Ascending aorta (tissue), 2 donors: Measurements from ENCODE around the gene FARP2. TPM values are rescaled to one million over a fixed set of nuclear protein-coding genes. Genes with fewer than 3 reads are reported as not detected.

Source experiments
- DNase-seq, 2 donors: peaks; one replicate each; pipeline ENCODE4 v3.0.0-alpha.2; 2019; ENCODE audit warnings: low spot score in 2 of 2
- H3K27ac ChIP-seq, 2 donors: fragments of 200-600 bp; sonication (generic); one replicate each; pipeline ENCODE4 v1.5.1; 2016 to 2017; ENCODE audit warnings: mild to moderate bottlenecking in 1 of 2
- H3K27me3 ChIP-seq: fragments of 200-600 bp; sonication (generic); one replicate; pipeline ENCODE4 v1.5.1; 2017
- H3K36me3 ChIP-seq, 2 donors: fragments of 200-600 bp; sonication (generic); one replicate each; pipeline ENCODE4 v1.5.1; 2016
- H3K4me1 ChIP-seq, 2 donors: fragments of 200-600 bp; sonication (generic); one replicate each; pipeline ENCODE4 v1.5.1; 2016 to 2017; ENCODE audit warnings: mild to moderate bottlenecking in 1 of 2
- H3K4me3 ChIP-seq, 2 donors: fragments of 200-600 bp; sonication (generic); one replicate each; pipeline ENCODE4 v1.5.1; 2016 to 2017; ENCODE audit warnings: mild to moderate bottlenecking in 1 of 2
- H3K9me3 ChIP-seq, 2 donors: fragments of 200-600 bp; sonication (generic); one replicate each; pipeline ENCODE4 v1.5.1; 2016
- intact Hi-C: fragments of 100-400 bp; cut with DNase I; formaldehyde crosslinking; loops from one replicate; pipeline ENCODE4 v1.15.1; 2023
- total RNA-seq: library from RNA; depleted of rRNA; stranded (reverse); fragments of >200 nt; gene quantifications from one replicate; pipeline ENCODE4 v1.1.0, GENCODE V29; 2016
- TF ChIP-seq, protein P1 (sequence below), 3 experiments: fragments of 200-600 bp in 2 of 3; fragments of 450-650 bp in 1 of 3; sonication (generic) in 2 of 3; IDR thresholded peaks; one replicate each; pipeline ENCODE4 v1.5.1; 2016 to 2019; ENCODE audit warnings: antibody characterized with exemption in 3 of 3, mild to moderate bottlenecking in 1 of 3, moderate library complexity in 1 of 3

Gene FARP2
- total RNA-seq, 1 donor from 2014 or later, result 19.6 TPM

DNA sequence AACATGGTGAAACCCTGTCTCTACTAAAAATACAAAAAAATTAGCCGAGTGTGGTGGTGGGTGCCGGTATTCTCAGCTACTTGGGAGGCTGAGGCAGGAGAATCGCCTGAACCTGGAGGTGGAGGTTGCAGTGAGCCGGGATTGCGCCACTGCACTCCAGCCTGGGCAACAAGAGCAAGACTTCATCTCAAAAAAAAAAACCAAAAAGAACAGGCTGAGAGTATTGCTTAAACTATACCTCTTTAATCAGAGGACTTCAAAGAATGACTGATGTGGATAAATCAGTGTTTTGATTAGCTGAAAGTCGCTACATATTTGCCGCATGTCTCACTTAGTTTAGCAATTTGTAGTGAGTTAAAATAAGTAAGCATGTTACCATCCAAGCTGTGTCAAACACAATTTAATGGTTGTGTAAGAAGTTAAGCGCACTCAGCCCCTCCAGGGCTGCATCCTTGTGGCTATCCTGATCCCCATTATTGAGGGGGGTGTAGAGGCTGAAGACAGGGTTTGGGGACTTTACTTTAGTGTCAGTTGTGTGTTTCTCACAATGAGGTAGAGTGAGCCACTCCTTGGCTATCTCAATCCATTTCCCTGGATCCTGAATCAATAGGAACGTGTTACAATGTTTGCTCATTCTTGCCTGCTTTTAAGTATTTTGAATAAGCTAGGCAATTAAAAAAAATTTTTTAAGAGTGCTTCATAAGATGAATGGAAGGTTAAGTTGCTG is 11.0 kb upstream of the FARP2 start:
- no peak for DNase-seq
- intact Hi-C loops, result no loop called here
- TF ChIP-seq, protein P1, sequence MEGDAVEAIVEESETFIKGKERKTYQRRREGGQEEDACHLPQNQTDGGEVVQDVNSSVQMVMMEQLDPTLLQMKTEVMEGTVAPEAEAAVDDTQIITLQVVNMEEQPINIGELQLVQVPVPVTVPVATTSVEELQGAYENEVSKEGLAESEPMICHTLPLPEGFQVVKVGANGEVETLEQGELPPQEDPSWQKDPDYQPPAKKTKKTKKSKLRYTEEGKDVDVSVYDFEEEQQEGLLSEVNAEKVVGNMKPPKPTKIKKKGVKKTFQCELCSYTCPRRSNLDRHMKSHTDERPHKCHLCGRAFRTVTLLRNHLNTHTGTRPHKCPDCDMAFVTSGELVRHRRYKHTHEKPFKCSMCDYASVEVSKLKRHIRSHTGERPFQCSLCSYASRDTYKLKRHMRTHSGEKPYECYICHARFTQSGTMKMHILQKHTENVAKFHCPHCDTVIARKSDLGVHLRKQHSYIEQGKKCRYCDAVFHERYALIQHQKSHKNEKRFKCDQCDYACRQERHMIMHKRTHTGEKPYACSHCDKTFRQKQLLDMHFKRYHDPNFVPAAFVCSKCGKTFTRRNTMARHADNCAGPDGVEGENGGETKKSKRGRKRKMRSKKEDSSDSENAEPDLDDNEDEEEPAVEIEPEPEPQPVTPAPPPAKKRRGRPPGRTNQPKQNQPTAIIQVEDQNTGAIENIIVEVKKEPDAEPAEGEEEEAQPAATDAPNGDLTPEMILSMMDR (IDR thresholded peaks at IDR 0.05), result no peak
- H3K4me1 ChIP-seq, result no peaks in the 10 kb centered on the region
- peaks cover 87 to 90% of the 10 kb centered on the region in 2 donors for H3K36me3 ChIP-seq
- H3K4me3 ChIP-seq, result no peak overlapping the region
- no peaks in the 10 kb centered on the region for H3K9me3 ChIP-seq
- H3K27ac ChIP-seq, result no peak overlapping the region
- H3K27me3 ChIP-seq, result no peaks in the 10 kb centered on the region

DNA sequence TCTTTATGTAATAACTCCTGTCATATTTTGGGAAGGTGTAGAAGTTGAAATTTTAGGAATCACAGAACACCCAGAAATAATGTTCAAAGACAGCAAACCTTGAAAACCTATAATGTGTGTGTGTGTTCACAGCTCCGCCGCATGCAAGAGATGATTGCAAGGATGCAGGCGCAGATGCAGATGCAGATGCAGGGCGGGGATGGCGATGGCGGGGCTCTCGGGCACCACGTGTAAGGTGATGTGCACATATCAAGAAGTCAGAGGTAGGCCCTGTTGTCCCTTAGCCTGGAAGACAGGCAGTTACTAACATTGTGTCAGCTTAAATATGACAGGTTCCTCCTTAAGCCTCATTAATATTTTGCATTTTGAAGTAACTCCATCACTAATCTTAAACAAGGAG is 6.1 kb upstream of the FARP2 start:
- TF ChIP-seq, protein P1 (IDR thresholded peaks at IDR 0.05), result no peak

DNA sequence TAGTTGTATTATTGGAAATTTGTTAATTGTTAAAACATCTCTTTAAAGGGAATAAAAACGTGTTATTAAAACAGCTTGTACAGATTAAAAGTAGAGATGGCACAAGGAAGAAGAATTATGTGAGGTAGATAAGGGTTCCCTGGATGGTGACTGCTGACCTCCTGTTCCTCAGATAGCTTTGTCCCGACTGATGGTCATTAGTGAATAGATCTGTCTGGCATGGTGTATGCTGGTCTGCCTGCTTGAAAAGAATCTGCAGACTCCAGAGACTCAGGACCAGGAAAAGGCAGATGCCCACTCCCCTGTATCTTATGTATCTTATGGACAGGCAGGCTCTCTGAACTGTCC is 5.6 kb upstream of the FARP2 start:
- Histone ChIP-seq H3K27me3 (no peaks in the 10 kb centered on the region), H3K9me3 (no peaks in the 10 kb centered on the region), H3K4me3 (no peak overlapping the region), H3K27ac (no peak overlapping the region), H3K4me1 (peaks cover 0 to 4% of the 10 kb centered on the region in 2 donors), H3K36me3 (peaks cover 65 to 77% of the 10 kb centered on the region in 2 donors)
- no peak for DNase-seq
- TF ChIP-seq, protein P1 (IDR thresholded peaks at IDR 0.05), result no peak
- intact Hi-C loops, result loop anchor here (10.0 kb wide), 1 partner anchor 384 kb away; the partner anchor contains the start of gene D2HGDH

More for the DNA sequence above, 6.1 kb upstream of the FARP2 start:
- H3K27me3 ChIP-seq, result no peaks in the 10 kb centered on the region
- no peak overlapping the region for H3K4me3 ChIP-seq
- intact Hi-C loops, result loop anchor here (10.0 kb wide), 1 partner anchor 385 kb away; the partner anchor contains the start of gene D2HGDH
- peaks cover 70 to 83% of the 10 kb centered on the region in 2 donors for H3K36me3 ChIP-seq
- no peaks in the 10 kb centered on the region for H3K9me3 ChIP-seq
- H3K4me1 ChIP-seq, result peaks cover 0 to under 1% of the 10 kb centered on the region in 2 donors
- H3K27ac ChIP-seq, result no peak overlapping the region
- no peak for DNase-seq

DNA sequence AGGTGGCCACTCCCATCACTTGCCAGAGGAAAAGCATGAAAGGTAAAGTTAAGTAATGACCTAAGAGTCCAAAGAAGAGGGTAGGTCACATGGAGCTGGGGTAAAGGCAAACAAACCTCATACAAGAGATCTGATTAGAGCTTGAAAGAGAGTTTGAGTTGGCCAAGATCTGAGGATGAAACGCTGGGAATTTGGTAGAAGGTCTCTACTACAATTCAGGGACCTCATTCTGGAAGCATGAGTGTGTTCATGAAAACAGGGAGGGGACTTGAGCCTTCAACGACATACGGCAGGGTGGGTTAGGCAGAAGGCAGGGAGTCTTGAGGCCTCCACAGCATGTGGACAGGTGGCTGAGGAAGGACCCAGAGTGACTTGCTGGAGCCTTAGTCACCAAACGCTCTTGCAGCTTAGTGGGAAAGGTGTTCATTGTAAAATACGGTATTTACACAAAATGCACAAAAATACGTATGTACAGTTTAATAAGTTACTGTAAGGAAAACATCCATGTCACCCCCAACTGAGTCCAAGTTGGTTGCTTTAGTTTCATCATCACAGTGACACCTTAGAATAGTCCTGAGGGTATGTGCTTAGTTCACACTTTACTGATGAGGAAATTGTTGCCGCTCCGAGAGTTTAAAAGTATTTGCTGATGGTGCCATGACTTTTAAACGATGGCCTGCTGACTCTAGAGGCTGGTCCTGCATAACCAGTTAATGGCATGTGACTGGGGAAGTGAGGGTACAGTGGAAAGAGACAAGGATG is 5.0 kb upstream of the FARP2 start:
- intact Hi-C loops, result loop anchor here (10.0 kb wide), 1 partner anchor 384 kb away; the partner anchor contains the start of gene D2HGDH
- Histone ChIP-seq H3K9me3 (no peaks in the 10 kb centered on the region), H3K4me1 (peaks cover 0 to 4% of the 10 kb centered on the region in 2 donors), H3K36me3 (peaks cover 59 to 72% of the 10 kb centered on the region in 2 donors), H3K27ac (no peak overlapping the region), H3K27me3 (no peaks in the 10 kb centered on the region), H3K4me3 (no peak overlapping the region)
- TF ChIP-seq, protein P1 (IDR thresholded peaks at IDR 0.05), result no peak
- DNase-seq, result no peak

DNA sequence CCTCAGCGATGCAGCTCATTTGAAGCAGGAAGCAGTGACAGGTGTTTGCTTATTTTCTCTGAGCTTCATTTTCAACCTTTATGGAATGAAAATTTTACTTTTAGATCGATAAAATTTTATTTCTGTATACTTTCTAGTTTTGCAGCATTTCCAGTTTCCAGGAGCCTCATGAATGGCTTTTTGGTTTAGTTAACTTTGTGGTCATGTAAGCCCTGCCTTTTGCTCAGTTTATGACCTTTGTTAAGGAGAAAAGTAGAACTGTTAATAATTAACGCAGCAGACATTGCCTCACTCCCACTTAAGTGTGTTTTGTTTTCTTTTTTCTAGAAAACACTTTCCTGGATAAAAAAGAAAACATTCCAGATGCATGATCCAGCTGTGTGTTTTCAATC is 4.4 kb upstream of the FARP2 start:
- no peak overlapping the region for H3K4me3 ChIP-seq
- no peak overlapping the region for H3K27ac ChIP-seq
- no peak for DNase-seq
- no peaks in the 10 kb centered on the region for H3K27me3 ChIP-seq
- intact Hi-C loops, result loop anchor here (10.0 kb wide), 1 partner anchor 383 kb away; the partner anchor contains the start of gene D2HGDH
- H3K36me3 ChIP-seq, result peaks cover 53 to 66% of the 10 kb centered on the region in 2 donors
- TF ChIP-seq, protein P1 (IDR thresholded peaks at IDR 0.05), result no peak
- no peaks in the 10 kb centered on the region for H3K9me3 ChIP-seq
- peaks cover 0 to 4% of the 10 kb centered on the region in 2 donors for H3K4me1 ChIP-seq
